Measurements from ENCODE around the gene UROS.

Gene UROS

DNA sequence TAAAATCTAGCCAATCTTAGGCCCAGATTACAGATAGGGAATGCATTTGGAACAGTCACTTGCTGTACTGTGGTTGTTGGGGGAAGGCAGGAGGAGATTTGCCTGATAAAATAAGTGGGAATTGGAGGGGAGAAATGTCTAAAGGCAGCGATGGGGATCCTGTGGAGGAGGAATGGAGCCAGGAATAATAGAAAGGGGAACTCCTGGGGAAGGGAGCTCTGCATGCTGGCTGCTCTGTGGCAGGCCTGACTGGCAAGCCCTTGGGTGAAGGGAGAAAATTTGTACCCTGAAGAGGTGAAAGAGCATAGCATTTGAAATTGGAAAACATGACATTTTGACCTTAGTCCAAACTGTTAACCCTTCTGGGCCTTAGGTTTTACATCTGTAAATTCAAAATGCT is 61.1 kb downstream of the UROS start:
- no peak for DNase-seq

GRCh38 chr10:125757742-125758141 is 65.3 kb downstream of the UROS start:
- DNase-seq, result no peak

DNA sequence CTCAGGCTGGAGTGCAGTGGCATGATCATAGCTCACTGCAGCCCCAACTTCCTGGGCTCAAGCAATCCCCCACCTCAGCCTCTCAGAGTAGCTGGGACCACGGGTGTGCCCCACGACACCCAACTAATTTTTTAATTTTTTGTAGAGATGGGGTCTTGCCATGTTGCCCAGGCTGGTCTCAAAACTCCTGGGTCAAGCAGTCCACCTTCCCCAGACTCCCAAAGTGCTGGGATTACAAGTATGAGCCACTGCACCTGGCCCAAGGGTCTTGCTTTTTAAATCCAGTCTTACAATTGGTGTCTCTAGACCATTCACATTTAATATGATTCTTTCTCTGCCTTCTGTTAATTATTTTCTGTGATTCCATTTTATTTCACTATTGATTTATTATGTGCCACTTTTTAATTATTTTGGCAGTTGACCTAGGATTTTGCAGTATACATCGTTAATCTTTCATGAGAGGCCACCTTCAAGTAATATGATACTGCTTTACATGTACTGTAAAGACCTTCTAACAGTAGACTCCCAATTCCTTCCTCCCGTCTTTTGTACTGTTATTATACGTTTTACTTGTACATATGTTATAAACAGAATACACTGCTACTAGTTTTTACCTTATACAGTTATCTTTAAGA is 66.1 kb downstream of the UROS start:
- no peak for DNase-seq

- no peak for DNase-seq
These were observed 66.9 kb downstream of the UROS start for GRCh38 chr10:125756196-125756595.

DNA sequence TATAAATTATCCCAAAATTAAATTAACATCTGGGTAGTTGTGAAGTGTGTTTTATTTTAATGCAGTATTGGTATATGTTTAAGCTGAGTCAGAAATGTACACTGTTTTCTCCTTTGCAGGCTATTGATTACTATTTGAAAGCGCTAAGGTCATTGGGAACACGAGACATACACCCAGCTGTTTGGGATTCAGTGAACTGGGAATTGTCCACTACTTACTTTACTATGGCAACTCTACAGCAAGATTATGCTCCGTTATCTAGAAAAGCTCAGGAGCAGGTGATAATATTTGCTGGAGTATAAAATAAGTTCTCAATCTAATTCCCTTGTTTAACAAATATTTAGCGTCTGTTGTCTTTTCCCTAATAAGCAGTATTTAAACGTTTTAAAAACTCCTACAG is 75.6 kb downstream of the UROS start:
- no peak for DNase-seq

DNA sequence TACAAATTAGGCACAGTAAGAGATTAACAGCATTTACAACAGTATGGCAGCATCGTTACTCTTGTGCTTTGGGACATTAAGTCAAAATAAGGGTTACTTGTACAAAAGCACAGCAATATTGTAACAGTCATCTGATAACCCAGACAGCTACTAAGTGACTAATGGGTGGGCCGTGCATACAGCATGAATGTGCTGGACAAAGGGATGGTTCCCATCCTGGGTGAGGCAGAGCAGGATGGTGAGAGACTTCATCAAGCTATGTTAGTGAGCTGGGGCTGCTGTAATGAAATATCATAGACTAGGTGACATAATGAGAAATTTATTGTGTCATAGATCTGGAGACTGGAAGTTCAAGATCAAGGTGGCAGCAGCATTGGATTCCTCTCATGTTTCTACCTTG is 78.1 kb downstream of the UROS start:
- no peak for DNase-seq

DNA sequence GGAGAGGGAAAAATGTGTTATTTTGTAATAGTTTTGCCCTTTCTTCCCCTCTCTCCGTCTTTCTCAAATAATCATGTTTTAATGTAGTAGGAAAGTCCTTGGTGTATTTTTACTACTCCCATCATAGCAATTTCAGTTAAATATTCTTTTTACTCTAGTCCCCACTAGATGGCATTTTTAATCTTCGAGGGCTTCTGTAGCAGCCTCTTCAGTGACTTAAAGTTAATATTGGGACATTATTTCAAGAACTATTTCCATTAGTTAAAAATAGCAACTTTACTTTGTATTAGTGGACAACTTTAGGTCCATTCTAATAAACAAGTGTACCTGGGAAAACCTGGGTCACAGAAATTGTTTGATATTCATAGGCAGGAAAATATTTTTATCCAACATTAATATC is 80.6 kb downstream of the UROS start:
- no peak for DNase-seq

DNA sequence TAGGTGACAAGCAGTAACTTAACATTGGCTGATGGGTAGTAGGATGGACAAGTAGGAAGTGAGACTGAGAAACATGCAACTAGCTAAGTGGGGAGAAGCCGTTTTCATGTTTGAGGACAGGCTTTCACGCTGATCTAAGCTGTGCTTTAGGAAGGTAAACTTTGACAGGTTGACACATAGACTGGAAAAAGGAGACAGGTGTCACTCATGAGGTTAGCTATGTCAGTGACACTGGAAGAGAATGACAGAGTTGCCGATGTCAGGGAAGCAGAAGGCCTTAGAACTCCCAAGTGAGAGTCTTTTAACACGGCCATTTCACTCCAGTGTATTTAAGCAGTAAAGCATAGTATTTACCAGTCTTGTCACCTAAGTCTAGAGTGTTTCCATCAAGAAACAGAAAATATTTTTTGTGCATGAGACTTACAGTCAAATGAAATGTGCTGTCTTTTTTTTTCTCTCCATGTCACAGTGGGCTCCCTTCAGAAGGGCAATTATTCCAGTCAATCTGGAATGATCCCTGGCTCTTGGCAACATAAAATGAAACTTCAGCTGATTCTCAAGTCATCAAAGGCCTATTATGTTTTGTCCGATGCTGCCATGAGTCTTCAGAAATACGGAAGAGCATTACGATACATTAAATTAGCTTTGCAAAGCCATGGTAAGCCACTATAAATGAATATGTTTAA is 82.9 kb downstream of the UROS start:
- DNase-seq, result no peak
